Lower leg skin (tissue), 3 donors: ENCODE measurements around the gene SVEP1.
"Not testable (repeated sequence)": the region's sequence is repeated elsewhere in the genome, so short reads cannot be mapped to it uniquely, and the experiment has no call there.

Source experiments
- CTCF ChIP-seq, 3 donors: fragments of 450-650 bp; IDR thresholded peaks; one replicate each; pipeline ENCODE4 v1.5.1; 2016; ENCODE audit warnings: antibody characterized with exemption in 3 of 3, mild to moderate bottlenecking in 3 of 3, moderate library complexity in 2 of 3
- POLR2A ChIP-seq, 2 donors: fragments of 450-650 bp; IDR thresholded peaks; one replicate each; pipeline ENCODE4 v1.6.1; 2016 to 2017; ENCODE audit warnings: antibody characterized with exemption in 2 of 2, mild to moderate bottlenecking in 1 of 2, moderate library complexity in 1 of 2

GRCh38 chr9:110398992-110399391 is 180.5 kb downstream of the SVEP1 start:
- TF ChIP-seq CTCF, POLR2A (IDR thresholded peaks at IDR 0.05): not testable (repeated sequence)
